ENCODE data around the gene MRPL49. TPM values are rescaled to one million over a fixed set of nuclear protein-coding genes. Genes with fewer than 3 reads are reported as not detected.

Gene MRPL49
- total and polyA plus RNA-seq, 2 experiments from 2014 or later, result 27.7 to 61.9 TPM

DNA sequence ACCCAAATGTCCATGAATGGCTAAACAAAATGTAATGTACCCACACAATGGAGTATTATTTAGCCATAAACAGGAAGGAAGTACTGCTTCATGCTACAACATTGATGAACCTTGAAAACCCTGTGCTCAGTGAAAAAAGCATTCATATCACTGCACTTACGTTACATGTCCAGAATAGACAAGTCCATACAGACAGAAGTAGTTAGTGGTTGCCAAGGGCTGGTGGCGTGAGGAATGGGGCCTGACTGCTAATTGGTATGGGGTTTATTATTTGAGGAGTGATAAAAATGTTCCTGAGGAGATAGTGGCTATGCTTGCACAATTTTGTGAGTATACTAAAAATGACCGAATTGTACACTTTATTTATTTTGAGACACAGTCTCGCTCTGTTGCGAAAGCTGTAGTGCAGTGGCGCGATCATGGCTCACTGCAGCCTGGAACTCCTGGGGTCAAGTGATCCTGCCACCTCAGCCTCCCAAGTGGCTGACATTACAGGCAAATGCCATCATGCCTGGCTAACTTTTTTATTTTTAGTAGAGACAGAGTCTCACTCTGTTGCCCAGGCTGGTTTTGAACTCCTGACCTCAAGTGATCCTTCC lies 19.9 kb downstream of the MRPL49 start:
- H3K27me3 ChIP-seq (ENCODE audit: insufficient read depth), result no peaks in the 10 kb centered on the region
- no peak overlapping the region for H3K4me2 ChIP-seq
- H3F3A ChIP-seq (replicated peaks; ENCODE audit: low read depth), result no peaks in the 10 kb centered on the region
- H2AFZ ChIP-seq, result no peak overlapping the region
- H3K79me2 ChIP-seq (replicated peaks; ENCODE audit: insufficient read depth), result no peaks in the 10 kb centered on the region
- Mint-ChIP-seq H3K36me3 (ENCODE audit: low read depth) (no peaks in the 10 kb centered on the region), H3K27me3 (ENCODE audit: insufficient read depth, low read depth, poor library complexity) (peaks cover 10% of the 10 kb centered on the region), H3K4me1 (no peaks in the 10 kb centered on the region), H3K27ac (no peak overlapping the region), H3K4me3 (no peak overlapping the region), H3K9me3 (peaks cover 9% of the 10 kb centered on the region; the same call in 1 of the 3 replicates)
- ATAC-seq, result no peak
- H3K27ac ChIP-seq (ENCODE audit: low read depth), result no peak overlapping the region
- no peak for TF ChIP-seq NANOG (IDR thresholded peaks at IDR 0.05; ENCODE audit: borderline replicate concordance)
- no peak for TF ChIP-seq EZH2 (IDR thresholded peaks at IDR 0.05; ENCODE audit: low read depth, unreplicated experiment)
- H3K9me2 ChIP-seq (ENCODE audit: insufficient read depth), result no peaks in the 10 kb centered on the region
- H3K4me1 ChIP-seq (ENCODE audit: insufficient read depth), result no peaks in the 10 kb centered on the region
- no peak for DNase-seq (ENCODE audit: low spot score)
- H3K36me3 ChIP-seq (ENCODE audit: insufficient read depth), result no peaks in the 10 kb centered on the region
- H3K4me3 ChIP-seq, result no peak overlapping the region
- no peaks in the 10 kb centered on the region for H4K20me1 ChIP-seq (replicated peaks; ENCODE audit: insufficient read depth)

DNA sequence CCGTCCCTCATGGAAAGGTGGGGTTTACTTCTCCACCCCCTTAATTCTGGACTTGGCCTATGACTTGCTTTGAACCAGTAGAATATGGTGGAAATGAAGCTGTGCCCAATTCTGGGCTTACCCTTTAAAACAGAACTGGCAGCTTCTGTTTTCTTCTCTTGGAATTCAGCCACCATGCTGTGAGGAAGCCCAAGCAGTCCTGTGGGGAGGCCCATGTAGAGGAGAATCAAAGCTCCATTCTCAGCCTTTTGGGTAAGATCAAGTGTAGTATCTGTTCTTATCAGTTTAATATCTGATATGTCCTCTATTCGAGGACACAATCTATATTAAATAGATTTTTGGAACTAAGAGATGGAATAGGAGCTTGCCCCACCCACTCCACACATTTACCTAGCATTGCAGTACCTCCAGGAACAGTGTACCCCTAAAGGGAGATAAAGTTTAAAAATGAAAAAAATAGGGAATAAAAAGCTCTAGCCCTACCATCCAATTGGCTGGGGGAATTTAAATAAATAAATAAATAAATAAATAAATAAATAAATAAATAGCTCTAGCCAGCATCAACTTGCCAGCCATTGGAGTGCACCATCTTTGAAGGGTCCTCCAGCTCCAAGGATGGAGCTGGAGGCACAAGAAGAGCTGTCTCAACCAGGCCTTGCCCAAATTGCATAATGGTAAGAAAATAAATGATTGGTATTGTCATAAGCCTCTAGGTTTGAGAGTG lies 25.4 kb downstream of the MRPL49 start:
- ATAC-seq (no peak), DNase-seq (ENCODE audit: low spot score) (no peak)
- H3F3A ChIP-seq (replicated peaks; ENCODE audit: low read depth), result no peaks in the 10 kb centered on the region
- no peaks in the 10 kb centered on the region for H3K79me2 ChIP-seq (replicated peaks; ENCODE audit: insufficient read depth)
- Mint-ChIP-seq H3K27ac (no peak overlapping the region), H3K4me1 (peaks cover 5% of the 10 kb centered on the region; the same call in 1 of the 3 replicates), H3K36me3 (ENCODE audit: low read depth) (no peaks in the 10 kb centered on the region; the same call in 2 of the 3 replicates), H3K27me3 (ENCODE audit: insufficient read depth, low read depth, poor library complexity) (peaks cover 19% of the 10 kb centered on the region), H3K4me3 (no peak overlapping the region), H3K9me3 (peaks cover 9% of the 10 kb centered on the region; the same call in 1 of the 3 replicates)
- H3K27me3 ChIP-seq (ENCODE audit: insufficient read depth), result no peaks in the 10 kb centered on the region
- no peak overlapping the region for H3K4me3 ChIP-seq
- no peak overlapping the region for H3K27ac ChIP-seq (ENCODE audit: low read depth)
- no peaks in the 10 kb centered on the region for H3K36me3 ChIP-seq (ENCODE audit: insufficient read depth)
- no peaks in the 10 kb centered on the region for H4K20me1 ChIP-seq (replicated peaks; ENCODE audit: insufficient read depth)
- no peaks in the 10 kb centered on the region for H3K9me2 ChIP-seq (ENCODE audit: insufficient read depth)
- H2AFZ ChIP-seq, result no peak overlapping the region
- no peak overlapping the region for H3K4me2 ChIP-seq
- no peaks in the 10 kb centered on the region for H3K4me1 ChIP-seq (ENCODE audit: insufficient read depth)
- TF ChIP-seq, protein P1, sequence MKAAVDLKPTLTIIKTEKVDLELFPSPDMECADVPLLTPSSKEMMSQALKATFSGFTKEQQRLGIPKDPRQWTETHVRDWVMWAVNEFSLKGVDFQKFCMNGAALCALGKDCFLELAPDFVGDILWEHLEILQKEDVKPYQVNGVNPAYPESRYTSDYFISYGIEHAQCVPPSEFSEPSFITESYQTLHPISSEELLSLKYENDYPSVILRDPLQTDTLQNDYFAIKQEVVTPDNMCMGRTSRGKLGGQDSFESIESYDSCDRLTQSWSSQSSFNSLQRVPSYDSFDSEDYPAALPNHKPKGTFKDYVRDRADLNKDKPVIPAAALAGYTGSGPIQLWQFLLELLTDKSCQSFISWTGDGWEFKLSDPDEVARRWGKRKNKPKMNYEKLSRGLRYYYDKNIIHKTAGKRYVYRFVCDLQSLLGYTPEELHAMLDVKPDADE (IDR thresholded peaks at IDR 0.05), result no peak
- no peak for TF ChIP-seq EZH2phosphoT487 (IDR thresholded peaks at IDR 0.05; ENCODE audit: unreplicated experiment)
- TF ChIP-seq, protein P2, sequence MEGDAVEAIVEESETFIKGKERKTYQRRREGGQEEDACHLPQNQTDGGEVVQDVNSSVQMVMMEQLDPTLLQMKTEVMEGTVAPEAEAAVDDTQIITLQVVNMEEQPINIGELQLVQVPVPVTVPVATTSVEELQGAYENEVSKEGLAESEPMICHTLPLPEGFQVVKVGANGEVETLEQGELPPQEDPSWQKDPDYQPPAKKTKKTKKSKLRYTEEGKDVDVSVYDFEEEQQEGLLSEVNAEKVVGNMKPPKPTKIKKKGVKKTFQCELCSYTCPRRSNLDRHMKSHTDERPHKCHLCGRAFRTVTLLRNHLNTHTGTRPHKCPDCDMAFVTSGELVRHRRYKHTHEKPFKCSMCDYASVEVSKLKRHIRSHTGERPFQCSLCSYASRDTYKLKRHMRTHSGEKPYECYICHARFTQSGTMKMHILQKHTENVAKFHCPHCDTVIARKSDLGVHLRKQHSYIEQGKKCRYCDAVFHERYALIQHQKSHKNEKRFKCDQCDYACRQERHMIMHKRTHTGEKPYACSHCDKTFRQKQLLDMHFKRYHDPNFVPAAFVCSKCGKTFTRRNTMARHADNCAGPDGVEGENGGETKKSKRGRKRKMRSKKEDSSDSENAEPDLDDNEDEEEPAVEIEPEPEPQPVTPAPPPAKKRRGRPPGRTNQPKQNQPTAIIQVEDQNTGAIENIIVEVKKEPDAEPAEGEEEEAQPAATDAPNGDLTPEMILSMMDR (conservative IDR thresholded peaks at IDR 0.05; ENCODE audit: low read depth in 2 of 2), result no peak
- TF ChIP-seq, protein P3, sequence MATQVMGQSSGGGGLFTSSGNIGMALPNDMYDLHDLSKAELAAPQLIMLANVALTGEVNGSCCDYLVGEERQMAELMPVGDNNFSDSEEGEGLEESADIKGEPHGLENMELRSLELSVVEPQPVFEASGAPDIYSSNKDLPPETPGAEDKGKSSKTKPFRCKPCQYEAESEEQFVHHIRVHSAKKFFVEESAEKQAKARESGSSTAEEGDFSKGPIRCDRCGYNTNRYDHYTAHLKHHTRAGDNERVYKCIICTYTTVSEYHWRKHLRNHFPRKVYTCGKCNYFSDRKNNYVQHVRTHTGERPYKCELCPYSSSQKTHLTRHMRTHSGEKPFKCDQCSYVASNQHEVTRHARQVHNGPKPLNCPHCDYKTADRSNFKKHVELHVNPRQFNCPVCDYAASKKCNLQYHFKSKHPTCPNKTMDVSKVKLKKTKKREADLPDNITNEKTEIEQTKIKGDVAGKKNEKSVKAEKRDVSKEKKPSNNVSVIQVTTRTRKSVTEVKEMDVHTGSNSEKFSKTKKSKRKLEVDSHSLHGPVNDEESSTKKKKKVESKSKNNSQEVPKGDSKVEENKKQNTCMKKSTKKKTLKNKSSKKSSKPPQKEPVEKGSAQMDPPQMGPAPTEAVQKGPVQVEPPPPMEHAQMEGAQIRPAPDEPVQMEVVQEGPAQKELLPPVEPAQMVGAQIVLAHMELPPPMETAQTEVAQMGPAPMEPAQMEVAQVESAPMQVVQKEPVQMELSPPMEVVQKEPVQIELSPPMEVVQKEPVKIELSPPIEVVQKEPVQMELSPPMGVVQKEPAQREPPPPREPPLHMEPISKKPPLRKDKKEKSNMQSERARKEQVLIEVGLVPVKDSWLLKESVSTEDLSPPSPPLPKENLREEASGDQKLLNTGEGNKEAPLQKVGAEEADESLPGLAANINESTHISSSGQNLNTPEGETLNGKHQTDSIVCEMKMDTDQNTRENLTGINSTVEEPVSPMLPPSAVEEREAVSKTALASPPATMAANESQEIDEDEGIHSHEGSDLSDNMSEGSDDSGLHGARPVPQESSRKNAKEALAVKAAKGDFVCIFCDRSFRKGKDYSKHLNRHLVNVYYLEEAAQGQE (IDR thresholded peaks at IDR 0.05; ENCODE audit: unreplicated experiment), result no peak
- TF ChIP-seq POLR2AphosphoS5 (IDR thresholded peaks at IDR 0.05; ENCODE audit: low read depth), result no peak
- no peak for TF ChIP-seq NANOG (IDR thresholded peaks at IDR 0.05; ENCODE audit: borderline replicate concordance)
